RPMI8226 (cell line): ENCODE results near the gene HOXB5.
A peak's percentile ranks its signal among the peaks of the same experiment; 100 is the strongest.

Experiments used
- DNase-seq: peaks from one replicate; pipeline ENCODE4 v3.0.0-alpha.2; 2015

HOXB5 gene

DNA sequence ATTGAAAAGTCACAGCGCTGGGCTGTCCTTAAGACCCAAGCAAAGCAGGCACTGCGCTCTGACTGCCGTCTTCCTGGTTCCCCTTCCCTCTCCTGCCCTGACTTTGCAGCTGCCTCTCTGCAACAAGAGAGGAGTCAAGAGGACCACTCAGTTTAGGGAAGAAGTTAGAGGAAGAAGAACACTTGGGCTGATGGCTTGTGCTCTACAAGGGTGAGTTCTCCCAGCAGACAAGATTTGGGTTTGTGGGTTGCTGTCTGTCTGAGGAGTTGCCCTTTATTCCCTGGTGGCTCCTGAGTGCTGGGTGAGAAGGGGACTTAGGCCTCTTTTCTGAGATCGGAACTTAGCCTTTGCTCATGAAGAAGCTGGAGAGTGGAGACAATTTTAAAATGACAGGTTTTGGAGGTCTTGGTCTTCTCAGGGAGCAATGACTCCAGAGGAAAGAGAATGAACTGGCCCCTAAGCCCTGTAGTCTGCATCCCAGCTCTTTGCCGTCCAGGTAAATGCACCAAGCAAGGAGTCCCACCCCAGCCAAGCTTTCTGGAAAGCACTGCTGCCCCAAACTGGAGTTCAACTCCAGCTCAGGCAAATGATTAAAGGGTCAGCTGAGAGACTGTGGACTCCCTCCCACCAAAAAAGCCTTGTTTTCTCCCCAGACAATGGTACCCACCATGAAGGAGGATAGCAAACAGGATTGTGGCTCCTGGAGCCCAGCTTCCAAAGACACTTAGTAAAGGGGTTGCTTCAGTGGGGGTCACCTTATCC, 35.3 kb upstream of the HOXB5 start:
- no peak for DNase-seq

DNA sequence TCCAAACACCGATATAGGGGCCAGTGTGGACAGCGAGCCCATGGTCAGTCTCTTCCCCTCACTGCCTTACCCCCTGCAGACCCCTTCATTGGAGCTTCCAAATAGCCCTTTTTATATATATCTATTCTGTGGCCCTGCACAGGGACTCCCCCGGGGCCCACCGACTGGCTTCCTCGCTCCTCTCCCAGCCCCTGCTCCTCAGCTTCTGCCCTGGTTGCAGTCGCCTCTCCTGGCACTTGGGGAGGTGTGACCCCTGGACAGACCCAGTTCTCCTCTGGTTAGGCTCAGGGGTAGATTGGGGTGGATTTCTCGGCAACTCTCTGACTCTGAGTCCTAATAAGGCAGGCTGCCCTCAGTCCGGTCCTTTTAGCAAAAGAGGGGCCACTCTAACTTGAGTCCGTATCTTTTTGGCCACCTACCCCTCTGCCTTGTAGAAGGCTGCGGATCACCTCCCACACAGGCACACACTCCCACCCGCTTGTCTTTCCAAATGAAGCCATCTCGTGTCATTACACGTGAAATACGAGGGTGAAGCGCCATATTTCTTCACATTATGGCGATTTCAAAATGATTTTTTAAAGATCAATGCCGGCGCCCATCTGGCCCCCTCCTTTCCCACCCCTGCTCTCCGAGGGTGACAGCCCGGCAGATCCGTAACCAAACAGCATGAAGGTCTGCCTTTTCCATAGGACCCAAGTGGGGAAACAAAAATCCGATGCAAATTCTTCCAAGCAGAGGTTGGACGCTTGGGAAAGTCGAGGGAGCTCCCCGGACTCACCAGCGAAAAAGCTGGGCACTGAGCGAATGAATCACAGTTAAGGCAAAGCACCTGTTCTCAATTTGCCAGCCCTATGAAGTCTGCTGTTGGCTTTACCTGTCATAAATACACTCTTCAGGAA, 34.3 kb upstream of the HOXB5 start:
- no peak for DNase-seq

DNA sequence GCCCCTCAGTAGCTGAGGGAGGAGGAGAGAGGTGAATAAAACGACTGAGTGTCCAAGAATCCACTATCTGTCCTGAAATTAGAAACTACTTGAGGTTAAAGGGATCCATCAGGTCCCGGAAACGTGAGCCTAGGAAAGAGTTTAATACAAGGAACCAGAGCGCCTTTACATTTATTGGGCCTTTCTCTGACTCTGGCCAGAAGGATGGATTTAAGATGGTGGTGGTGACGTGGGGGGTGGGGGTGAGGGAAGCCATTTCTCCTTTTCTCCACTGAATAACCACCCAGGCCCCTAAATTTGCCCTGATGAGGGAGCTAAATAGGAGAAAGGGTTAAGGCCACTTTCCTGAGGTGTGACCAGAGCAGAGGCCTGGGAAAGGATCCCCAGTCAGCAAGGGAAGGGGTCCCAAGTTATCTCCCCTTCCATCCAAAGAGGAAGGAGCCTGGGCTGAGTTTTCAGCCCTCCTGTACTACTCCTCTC, 33.6 kb upstream of the HOXB5 start:
- no peak for DNase-seq

DNA sequence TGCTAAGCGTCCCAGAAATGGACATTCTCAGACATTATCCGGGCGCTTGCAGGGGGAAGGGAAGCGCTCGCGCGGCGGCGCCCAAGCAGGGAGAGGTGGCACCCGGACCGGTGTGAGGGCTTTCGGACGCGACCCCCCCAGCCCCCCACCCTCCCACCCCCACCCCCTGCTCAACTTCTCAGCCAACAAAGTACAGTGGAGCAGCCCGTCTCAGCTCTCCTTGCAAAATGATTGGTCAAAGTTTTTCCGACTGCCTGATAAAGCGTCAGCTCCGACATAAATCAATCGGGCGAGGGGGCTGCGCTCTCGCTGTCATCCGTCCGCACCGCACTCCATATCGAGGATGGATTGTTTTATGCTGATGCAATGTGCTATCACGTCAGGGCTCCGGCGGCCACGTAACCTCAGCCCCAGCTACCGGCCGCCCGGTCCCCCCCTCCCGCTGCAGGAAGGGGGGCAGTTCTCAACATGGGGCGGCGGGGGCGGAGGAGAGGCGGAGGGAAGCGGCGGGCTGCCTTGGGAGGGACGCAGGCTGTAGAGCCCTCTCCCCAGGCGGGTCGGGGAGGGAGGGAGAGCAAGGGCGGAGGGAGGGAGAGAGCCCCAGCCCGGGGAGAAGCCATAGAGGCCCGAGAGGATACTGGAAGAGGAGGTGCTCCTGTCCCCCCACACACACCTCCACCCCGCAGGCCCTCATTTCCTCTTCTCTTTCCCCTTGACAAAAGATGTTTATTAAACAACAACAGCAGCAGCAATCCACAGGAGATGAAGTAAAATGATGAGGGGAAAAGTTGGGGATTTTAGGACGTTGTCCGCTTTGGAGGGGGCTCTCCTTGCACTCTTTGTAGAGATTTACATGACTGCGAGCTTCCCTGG, 32.9 kb upstream of the HOXB5 start, which contains the start of gene HOXB9:
TSS of gene HOXB9 (minus strand) at position 114 of the 873 bp plus-strand sequence. CDS start at position 25, 89 bp downstream.
- DNase-seq, result no peak

DNA sequence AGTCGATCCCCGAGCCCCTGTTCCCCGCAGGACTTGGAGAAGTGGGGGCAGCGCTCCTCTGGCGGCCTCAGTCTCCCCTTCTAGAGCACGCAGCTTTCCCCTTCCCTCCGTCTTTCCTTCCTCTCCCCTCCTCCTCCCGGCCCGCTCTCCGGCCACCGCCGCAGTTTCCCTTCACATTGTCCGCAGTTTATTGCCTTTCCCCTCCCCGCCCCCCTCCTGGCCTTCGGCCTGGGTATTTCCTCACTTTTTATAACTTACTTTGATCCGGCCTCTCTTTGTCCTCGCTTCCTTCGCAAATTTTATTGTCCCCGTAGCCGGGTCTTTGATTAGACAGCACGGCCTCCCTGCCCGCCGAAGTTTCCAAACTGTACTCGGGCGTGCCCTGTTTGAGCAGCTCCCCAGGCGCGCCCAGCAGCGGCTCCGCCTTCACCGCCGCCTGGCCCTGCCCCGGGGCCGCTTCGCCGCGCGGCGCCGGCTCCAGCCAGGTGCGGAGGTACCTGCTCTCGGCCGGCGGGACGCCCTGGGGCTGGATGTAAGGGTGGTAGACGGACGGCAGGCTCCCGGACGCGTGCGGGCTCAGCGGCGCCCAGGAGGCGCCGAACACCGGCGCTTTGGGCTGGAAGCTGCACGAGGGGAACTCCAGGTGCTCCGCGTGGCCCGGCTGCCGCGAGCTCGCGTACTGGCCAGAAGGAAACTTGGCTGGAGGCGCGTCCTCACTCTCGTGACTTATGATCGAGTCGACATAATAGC, 32.1 kb upstream of the HOXB5 start:
- DNase-seq, result peak; percentile 75

DNA sequence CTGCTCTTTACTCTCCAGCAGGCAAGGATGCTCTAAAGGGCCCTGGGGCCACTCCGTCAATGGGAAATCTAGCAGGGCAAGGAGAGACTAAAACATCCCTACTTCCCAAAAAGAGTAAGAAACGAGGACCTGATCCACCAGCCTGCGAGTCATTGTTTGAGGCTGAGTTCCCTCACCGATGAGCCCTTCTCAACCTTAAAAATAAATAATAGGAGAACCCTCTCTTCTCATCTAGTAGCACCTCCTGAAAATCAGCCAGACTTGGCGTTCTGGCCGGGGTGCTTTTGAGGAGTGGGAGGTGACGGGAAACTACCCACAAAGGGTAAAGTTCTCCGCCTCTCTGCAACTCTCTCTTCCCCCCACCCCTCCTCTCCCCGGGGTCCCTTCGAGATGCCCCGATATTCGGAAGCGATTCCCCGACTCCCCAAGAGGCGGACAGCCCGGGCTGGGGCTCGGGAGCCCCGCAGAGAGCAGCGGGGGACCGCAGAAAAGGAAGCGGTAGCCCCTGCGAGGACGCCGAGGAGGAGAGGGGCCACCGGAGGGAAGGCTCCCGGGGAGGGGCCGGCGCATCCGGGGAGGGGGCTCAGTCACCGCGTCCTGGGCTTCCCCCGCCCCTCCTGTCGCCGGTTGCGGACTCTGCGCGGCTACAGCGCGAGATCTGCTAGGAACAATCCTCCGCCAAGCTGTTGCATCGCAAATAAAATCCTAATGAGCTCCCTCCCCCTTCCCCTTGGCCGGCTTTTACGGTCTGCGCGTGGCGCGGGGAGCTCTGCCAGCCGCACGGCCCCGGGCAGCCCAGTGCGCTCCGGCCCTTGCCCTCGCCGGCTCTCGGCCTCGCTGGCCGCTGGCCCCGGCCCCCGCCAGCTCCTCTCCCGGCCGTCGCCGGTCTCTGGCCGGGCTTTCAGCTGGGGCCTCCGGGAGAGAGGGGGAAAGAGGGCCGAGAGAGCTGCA, 31.2 kb upstream of the HOXB5 start:
- DNase-seq, result peak; percentile 50

DNA sequence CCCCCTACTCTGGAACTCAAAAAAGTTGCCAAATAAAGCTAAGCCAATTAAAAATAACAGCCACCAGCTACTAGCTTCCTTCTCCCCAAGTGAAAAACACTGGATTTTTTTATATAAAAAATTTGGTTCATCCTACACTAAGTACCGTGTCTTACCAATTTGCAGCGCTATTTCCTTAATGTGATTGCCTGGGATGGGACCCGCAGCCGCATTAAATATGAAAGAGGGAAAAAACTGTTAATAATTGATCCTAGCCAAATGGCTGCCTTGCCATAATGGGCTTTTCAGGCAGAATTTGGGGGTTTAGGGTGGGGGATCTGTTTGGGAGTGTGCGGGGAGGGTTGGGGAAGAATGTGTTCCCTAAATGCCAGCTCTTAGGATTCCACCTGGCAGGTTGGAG, 30.5 kb upstream of the HOXB5 start:
- DNase-seq, result no peak

DNA sequence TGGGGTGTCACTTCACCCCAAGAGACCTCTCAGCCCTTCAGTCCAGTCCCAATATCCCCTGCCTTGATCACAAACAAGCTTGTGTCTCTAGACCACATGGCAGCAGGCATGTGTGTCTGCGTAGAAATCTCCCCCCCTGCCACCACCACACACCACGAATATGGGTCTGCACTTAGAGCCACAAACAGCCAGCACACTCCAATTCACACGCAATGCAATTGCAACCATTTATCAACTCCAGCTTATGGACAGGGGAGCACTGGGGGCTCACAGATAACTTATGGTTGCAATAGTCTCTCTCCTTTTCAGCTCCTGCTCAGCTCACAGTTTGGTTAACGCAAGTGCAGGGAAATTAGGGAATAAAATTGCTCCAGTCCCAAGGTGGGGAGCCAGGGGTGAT, 30.0 kb upstream of the HOXB5 start:
- no peak for DNase-seq

DNA sequence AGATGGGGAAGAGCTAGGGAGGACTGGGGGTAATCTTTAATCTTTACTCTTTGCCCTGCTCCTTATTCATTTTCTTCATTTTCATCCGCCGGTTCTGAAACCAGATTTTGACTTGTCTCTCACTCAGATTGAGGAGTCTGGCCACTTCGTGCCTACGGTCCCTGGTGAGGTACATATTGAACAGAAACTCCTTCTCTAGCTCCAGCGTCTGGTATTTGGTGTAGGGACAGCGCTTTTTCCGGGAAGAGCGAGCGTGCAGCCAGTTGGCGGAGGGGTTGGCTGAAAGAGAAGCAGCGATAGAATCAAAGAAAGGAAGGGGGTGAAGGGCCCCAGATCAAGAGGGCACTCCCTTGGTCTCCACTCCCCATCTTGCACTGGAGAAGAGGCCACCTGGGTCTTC, 29.3 kb upstream of the HOXB5 start:
- no peak for DNase-seq

DNA sequence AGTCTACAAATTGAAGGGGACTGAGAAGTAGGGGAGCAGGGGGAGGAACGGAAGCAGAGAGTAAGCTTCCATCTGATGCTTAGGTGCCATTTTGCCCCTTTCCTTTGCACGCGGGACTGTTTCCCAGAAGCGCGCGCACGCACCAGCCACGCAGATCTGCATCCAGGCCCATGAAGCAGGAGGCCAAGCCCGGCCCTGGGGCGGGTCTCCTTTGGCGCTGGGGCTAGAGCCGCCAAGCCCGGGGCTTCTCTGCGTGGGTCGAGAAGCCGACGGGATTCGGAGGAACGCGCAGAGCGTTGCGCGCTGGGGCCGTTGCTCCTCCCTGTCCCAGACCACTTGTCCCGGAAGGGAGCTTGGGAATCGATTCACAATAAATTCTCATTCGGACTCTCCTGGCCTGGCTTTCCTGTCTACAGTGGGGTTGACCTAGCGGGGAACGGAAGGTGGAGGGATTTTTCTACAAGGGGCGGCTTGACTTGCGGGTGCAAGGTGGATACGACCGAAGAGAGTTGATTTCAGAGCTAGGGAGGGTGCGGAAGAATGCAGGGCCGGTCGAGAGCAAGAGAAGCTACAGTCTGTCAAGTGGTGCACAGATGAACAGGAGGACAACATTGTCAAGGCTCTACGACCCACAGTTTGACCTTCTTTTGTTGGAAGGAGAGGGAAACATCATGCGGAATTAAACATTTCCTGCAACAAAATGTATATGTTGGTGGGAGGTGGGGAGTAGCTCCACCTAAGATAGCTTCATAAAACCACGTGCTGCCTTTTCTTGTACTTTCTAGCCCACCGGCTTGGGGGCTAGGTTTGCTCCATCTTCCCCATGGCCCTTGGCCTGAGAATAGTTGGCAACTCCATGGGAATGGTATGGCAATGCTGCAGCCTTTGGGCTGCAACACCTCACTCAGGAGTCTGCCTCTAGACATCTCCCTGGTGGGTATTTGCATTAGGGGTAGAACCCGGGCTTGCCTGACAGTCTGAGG, 28.1 kb upstream of the HOXB5 start:
- DNase-seq, result no peak

DNA sequence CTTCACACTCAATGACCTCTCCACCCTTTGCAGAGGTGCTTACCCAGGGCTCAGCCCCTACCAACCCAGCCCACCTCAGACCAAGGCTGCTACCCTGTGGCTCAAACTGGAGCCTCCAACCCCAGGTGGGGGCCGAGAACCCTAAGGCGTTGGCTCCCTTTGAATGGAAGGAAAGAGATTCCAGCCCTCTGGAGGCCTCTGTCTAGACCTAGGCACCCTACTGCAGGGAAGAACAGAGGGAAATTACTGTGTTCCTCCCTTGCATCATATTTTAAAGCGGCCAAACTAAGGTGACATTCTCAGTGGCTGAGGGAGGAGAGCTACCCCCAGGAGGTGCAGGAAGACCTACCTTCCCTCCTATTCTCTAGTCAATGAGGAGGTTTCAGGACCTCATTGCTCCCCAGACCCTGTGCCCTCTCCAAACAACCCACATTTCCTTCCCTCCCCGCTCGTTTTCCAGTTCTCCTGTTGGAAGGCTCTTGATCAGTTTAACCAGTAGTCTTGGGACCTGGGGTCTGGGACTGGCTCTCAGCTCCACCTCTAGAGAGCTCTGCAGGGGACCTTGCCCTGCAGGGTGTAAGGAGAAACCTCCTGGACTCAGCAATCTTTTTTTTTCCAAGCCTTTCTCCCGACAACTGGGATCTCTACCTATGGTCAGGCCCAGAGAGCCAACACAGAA, 27.0 kb upstream of the HOXB5 start:
- no peak for DNase-seq

DNA sequence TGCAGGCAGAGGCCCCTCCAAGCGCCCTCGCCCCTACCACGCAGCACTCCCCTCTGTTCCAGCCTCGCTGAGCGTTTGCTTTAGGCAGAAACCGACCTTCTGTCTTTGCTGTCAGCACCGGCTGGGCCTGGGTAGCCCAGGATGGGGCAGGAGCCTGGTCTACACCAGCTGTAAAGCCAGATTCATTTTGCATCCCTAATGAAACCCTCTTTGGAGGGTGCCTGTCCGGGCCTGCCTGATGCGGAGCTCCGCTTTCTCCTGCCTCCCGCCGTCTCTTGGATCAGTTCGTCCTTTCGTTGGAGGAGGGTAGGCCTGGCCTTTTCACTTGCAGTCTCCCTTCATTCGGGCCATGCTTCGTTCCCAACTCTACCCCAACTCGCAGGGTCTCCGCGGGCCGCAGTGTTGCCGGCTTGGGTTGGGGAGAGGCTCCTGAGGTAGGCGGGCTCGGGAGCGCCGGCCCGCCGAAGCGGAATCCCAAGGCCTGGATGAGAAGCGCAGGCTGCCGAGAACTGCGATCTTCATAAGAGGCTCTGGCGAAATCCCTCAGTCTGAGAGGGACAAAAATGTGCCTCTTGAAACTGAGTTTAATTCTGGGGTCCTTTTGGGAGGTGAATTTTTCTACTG, 26.4 kb upstream of the HOXB5 start:
- DNase-seq, result no peak

DNA sequence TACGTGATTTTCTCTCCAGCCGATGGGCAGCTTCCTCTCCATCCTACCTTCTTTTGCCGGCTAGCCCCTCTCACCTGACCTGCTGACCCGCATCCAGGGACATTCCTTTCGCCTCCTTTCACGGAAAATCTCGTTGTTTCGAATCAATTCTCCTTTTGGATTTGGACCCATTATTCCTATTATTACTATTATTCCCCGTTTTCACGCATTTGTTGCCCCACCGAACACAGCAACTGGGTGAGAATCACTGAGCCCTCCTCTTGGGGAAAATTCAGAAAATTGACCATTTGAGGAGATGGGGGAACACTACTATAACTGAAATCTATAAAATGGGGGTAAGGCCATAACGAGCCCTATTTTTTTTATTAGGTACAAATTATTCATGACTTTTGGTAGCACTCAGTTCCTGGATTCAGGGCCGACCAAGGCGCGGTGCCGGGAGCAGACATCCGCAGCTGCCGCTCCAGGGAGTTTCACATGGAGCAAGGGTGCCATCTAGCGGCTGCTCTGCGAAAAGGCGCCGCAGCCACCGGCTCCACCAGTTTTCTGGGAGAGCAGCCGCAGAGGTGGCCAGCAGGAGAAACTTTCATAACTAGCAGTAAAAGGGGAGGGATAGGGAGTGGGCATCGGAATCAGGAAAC, 24.8 kb upstream of the HOXB5 start:
- peak; percentile 82 for DNase-seq

DNA sequence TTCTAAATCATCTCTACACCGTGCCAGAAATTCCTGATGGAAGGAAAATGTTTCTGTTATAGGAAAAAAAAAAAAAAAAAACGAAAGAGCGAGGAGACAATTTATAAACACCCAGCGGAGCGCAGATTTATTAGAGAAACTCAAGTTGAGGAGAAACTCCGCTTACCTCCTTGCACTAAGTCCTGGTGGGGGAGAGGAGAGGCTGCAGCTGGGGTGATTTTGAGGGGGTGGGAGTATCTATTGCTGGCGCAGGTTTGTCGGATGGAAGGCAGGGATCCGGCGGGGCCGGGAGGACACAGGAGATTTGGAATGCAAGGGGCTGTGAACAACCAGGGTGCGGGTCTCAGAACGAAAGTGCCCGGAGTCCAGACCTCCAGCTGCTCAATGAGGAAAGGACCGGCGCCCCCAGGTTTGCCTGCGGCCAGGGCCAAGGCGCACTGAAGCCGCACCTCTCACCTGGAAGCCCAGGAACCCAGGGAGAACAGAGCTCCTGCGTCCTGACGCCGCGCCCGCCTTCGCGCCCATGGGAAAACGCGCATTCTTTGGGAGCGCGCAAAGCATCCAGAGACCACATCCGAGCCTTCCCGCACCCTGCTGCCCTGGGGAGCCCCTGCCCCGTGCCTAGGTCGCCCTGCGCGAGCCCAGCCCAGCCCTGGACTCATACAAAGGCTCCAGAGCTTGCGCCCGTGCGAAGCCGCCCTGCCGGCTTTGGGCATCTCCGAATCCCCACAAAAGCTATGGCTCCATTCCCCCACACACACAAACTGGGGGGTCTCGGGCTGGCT, 24.1 kb upstream of the HOXB5 start:
- DNase-seq, result no peak

DNA sequence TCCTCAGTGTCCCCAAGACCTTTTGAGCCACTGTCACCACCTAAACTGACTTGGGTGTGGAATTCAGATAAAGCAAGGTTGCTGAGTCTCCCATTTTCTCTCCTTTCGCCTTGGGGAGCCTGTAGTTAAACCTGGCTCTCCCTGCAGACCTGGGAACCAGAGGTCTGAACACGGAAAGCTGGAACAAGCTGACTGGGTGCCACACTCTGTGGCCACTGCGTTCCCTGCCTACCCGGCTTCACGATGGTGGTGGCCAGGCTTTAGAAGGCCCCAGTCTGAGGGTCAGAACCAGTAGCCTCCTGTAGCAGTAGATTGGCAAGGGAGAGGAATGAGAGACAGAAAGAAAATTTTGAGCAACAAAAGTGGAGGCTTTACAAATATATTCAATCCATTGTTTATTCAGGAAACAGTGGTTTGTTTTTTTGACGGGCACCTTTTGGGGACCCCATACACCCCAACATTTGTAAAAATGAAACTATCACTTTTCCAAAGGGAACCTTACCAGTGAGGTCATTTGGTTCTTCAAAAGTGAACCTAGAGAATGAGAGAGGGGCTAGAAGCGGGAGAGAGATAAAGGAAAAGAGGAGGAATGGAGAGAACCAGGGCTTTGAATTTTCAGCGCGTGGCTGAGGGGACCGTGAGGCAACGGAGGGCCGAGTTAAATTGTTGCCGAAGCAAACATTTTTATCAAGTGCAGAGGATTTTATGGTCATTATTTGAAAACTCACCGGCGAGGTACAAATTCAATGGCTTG, 23.3 kb upstream of the HOXB5 start:
- no peak for DNase-seq

DNA sequence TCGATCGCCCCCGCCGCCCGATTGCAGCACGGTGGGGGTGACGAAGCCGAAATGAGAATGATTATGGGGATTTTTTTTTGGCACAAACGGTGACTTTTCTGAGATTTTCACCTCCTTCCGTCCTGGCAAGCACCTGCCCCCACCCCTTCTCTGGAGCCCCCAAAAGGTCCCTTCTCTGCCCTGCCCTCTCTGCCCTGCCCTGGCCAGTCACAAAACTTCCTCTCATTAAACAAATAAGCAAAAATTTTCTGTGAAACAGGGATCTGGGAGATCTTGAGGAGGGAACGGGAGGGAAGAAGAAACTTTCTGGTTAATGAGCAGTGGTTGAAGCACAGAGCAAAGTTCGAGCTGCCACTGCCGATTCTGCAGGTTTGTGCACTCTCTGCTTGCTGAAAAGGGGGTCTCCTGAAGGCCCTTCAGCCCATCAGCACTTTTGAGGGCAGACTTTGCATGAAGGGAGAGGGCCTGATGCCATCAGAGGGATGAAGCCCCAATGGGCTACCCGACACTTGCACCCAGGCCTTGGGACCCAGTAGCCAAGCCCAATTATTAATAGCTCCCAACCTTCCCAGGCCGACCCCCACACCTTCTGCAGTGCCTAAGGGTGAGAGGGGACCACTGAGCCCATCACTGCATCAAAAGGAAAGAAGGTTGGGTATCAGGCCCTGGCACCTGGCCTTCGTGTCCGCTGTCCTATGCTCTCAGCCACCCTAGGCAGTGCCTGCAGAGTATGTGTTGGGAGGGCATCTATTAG, 22.6 kb upstream of the HOXB5 start:
- no peak for DNase-seq
